ENCODE measurements around the gene GSTK1.

- TF ChIP-seq EZH2phosphoT487 (IDR thresholded peaks at IDR 0.05; ENCODE audit: insufficient read depth, low read depth) = no peak
- TF ChIP-seq EZH2 (IDR thresholded peaks at IDR 0.05; ENCODE audit: insufficient read depth, poor library complexity, severe bottlenecking) = no peak
These were observed 27.7 kb upstream of the GSTK1 start for GRCh38 chr7:143235561-143235960.
